ENCODE data around the gene GALNT2. TPM values are rescaled to one million over a fixed set of nuclear protein-coding genes. Genes with fewer than 3 reads are reported as not detected.

The GALNT2 gene
- total RNA-seq, 1 donor from 2014 or later = 60.7 TPM

DNA sequence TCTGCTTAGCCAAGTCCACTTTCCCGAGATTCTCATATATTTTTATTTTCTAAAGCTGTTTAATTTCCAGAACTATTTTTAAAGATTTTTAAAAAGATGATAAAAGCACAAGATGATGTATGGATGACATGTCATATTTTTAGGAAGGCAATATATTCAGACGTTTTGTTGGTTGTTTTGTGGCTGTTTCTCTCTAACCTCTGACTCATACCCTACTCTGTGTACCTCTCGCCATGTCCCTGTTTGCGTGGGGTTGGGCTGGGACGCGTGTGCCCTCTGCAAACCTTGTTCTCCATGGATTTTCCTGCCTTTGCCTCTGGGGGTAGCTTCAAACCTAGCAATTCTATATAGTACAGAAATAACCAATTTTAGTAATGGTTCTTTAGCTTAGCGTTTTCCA is 132.0 kb downstream of the GALNT2 start:
- no peaks in the 10 kb centered on the region for H3K27me3 ChIP-seq (ENCODE audit: control insufficient read depth, insufficient read depth, low read length)
- no peak overlapping the region for H3K4me3 ChIP-seq (ENCODE audit: low read depth, low read length)
- DNase-seq (ENCODE audit: low read depth) = no peak
- H3K36me3 ChIP-seq (ENCODE audit: control insufficient read depth, insufficient read depth, low read length) = no peaks in the 10 kb centered on the region
- TF ChIP-seq, protein P1, sequence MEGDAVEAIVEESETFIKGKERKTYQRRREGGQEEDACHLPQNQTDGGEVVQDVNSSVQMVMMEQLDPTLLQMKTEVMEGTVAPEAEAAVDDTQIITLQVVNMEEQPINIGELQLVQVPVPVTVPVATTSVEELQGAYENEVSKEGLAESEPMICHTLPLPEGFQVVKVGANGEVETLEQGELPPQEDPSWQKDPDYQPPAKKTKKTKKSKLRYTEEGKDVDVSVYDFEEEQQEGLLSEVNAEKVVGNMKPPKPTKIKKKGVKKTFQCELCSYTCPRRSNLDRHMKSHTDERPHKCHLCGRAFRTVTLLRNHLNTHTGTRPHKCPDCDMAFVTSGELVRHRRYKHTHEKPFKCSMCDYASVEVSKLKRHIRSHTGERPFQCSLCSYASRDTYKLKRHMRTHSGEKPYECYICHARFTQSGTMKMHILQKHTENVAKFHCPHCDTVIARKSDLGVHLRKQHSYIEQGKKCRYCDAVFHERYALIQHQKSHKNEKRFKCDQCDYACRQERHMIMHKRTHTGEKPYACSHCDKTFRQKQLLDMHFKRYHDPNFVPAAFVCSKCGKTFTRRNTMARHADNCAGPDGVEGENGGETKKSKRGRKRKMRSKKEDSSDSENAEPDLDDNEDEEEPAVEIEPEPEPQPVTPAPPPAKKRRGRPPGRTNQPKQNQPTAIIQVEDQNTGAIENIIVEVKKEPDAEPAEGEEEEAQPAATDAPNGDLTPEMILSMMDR (IDR thresholded peaks at IDR 0.05; ENCODE audit: insufficient read depth, low read length, poor library complexity, severe bottlenecking) = no peak

DNA sequence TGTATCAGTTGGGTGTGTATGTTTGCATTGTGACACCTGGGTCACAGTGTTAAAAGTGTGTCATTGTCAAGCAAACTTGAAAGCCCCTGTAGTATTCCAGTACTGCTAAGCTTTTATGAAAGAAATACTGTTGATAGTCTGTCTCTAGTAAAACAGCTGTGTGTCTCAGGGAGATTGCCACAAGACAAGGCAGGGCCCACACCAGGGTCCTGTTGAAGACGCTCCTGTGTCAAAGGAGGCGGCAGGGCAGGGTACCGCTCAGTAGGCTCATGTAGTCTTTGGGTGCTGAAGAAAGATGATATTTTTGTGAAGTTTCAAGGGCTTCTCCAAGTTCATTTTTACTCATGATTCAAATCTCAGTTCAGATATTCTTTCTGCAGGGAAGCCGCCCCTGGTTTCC is 132.5 kb downstream of the GALNT2 start:
- DNase-seq (ENCODE audit: low read depth) = no peak
- Histone ChIP-seq H3K36me3 (ENCODE audit: control insufficient read depth, insufficient read depth, low read length) (no peaks in the 10 kb centered on the region), H3K4me3 (ENCODE audit: low read depth, low read length) (no peak overlapping the region), H3K27me3 (ENCODE audit: control insufficient read depth, insufficient read depth, low read length) (no peaks in the 10 kb centered on the region)
- TF ChIP-seq, protein P1 (IDR thresholded peaks at IDR 0.05; ENCODE audit: insufficient read depth, low read length, poor library complexity, severe bottlenecking) = no peak

DNA sequence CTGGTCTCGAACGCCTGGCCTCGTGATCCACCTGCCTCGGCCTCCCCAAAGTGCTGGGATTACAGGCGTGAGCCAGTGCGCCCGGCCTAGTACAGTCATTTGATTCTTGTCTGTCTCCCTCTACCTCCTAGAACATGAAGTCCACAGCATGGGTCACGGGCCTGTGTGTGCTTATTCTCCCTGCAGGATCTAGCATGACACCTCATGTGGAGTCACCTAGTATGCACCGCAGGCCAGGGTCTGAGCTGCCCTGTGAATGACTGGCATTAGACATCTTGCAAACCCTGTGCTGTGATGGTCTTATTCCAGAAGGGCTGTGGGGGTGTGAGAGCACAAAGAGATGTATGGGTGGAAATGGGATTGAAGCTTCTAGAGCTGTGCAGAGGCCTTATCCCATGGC is 133.2 kb downstream of the GALNT2 start:
- TF ChIP-seq, protein P1 (IDR thresholded peaks at IDR 0.05; ENCODE audit: insufficient read depth, low read length, poor library complexity, severe bottlenecking) = no peak
- Histone ChIP-seq H3K36me3 (ENCODE audit: control insufficient read depth, insufficient read depth, low read length) (no peaks in the 10 kb centered on the region), H3K27me3 (ENCODE audit: control insufficient read depth, insufficient read depth, low read length) (no peaks in the 10 kb centered on the region), H3K4me3 (ENCODE audit: low read depth, low read length) (no peak overlapping the region)
- no peak for DNase-seq (ENCODE audit: low read depth)

DNA sequence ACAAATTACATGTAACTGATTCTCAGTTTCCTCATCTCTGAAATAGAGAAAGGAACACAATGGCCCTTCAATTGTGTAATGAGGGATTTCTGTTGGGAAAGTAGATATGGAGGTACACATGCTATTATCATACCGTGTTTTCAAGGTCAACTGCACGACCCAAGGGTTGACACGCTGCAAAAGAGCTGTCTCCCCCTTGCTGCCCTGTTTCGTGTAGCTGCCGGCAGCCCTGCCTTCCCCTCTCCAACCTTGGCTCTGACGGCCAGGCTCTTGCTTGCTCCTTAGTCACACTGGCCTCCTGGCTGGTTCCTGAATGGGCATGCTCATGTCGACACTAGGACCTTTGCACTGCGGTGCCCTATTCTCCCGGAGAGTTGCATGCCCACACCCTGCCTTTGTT is 134.4 kb downstream of the GALNT2 start:
- no peak for DNase-seq (ENCODE audit: low read depth)
- TF ChIP-seq, protein P1 (IDR thresholded peaks at IDR 0.05; ENCODE audit: insufficient read depth, low read length, poor library complexity, severe bottlenecking) = no peak
- H3K4me3 ChIP-seq (ENCODE audit: low read depth, low read length) = no peak overlapping the region
- no peaks in the 10 kb centered on the region for H3K27me3 ChIP-seq (ENCODE audit: control insufficient read depth, insufficient read depth, low read length)
- no peaks in the 10 kb centered on the region for H3K36me3 ChIP-seq (ENCODE audit: control insufficient read depth, insufficient read depth, low read length)

DNA sequence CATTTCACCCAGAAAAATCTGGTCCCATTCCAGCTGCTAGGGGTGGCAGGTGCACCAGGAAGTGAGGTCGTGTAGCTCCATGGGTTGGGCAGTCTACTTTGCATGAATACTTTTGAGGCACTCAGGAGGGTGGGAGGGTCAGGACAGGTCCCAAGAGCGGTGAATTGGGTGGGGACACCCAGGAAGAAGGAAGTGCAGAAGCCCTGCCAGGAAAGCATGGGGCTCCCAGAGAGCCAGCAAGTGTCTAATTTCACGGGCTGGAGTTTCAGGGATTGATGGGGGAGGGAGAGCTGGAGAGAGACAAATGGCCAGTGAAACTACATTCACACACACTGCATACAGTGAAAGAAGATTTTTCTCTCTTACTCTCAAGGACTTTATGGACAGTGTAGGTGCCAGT is 137.8 kb downstream of the GALNT2 start:
- H3K27me3 ChIP-seq (ENCODE audit: control insufficient read depth, insufficient read depth, low read length) = no peaks in the 10 kb centered on the region
- no peaks in the 10 kb centered on the region for H3K36me3 ChIP-seq (ENCODE audit: control insufficient read depth, insufficient read depth, low read length)
- TF ChIP-seq, protein P1 (IDR thresholded peaks at IDR 0.05; ENCODE audit: insufficient read depth, low read length, poor library complexity, severe bottlenecking) = no peak
- H3K4me3 ChIP-seq (ENCODE audit: low read depth, low read length) = no peak overlapping the region
- DNase-seq (ENCODE audit: low read depth) = no peak

DNA sequence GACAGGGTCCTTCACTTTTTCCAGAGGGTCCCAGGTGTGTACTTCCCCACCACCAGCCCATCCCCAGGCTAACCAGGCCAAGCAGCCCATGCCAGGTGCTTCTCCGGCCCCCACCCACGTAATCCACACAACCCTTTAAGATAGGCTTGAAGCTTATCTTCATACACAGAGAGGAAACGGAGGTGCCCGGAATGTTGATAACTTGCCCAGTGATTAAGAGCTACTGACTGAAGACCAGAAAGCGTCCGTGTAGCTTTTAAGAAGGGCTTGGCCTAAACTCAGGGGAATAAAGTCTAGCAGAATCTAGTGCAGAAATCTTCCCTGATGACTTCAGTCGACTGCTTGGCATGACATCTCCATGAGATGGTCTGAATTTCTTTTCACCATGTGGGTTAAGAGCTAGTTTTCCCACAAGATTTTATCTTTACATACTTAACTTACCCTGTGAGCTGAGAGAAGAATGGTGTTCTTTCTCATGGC is 138.7 kb downstream of the GALNT2 start:
- H3K4me3 ChIP-seq (ENCODE audit: low read depth, low read length) = no peak overlapping the region
- H3K36me3 ChIP-seq (ENCODE audit: control insufficient read depth, insufficient read depth, low read length) = no peaks in the 10 kb centered on the region
- DNase-seq (ENCODE audit: low read depth) = no peak
- TF ChIP-seq, protein P1 (IDR thresholded peaks at IDR 0.05; ENCODE audit: insufficient read depth, low read length, poor library complexity, severe bottlenecking) = no peak
- no peaks in the 10 kb centered on the region for H3K27me3 ChIP-seq (ENCODE audit: control insufficient read depth, insufficient read depth, low read length)

All from kidney epithelial cell (primary cell).